A673 (cell line): ENCODE data around the gene CDC45.

ENCODE experiments used
- CTCF ChIP-seq: fragments of 300-800, 200-600 bp; sonication (generic); conservative IDR thresholded peaks from 2 replicates; pipeline ENCODE4 v1.5.1; 2017; ENCODE audit warnings: low read depth, mild to moderate bottlenecking, antibody characterized with exemption, low read length, moderate library complexity, mixed read lengths
- EZH2 ChIP-seq: fragments of 200-600 bp; sonication (generic); IDR thresholded peaks from 2 replicates; pipeline ENCODE4 v1.6.1; 2017; ENCODE audit warnings: borderline replicate concordance, low read depth, mild to moderate bottlenecking, mixed read lengths, antibody characterized with exemption, low read length; ENCODE audit not compliant: poor library complexity, severe bottlenecking

GRCh38 chr22:19524170-19525115 is 44.7 kb downstream of the CDC45 start, which contains the start of gene CLDN5:
- TF ChIP-seq CTCF (no peak), EZH2 (no peak)
